Skeletal muscle cell (primary cell): Measurements from ENCODE around the gene CHRNB4.
"Not testable (repeated sequence)": the region's sequence is repeated elsewhere in the genome, so short reads cannot be mapped to it uniquely, and the experiment has no call there.

Source experiments
- DNase-seq: peaks from one replicate; pipeline ENCODE4 v3.0.0-alpha.2; 2010; ENCODE audit warnings: low read depth
- H3K4me3 ChIP-seq: 2 replicates; pipeline ENCODE4 v1.5.1; 2011; ENCODE audit warnings: low read depth, mild to moderate bottlenecking, control low read depth, low read length, moderate library complexity

The CHRNB4 gene

GRCh38 chr15:78620021-78620526 lies 20.9 kb downstream of the CHRNB4 start:
- H3K4me3 ChIP-seq: peak overlapping the region; percentile 23
- no peak for DNase-seq

GRCh38 chr15:78619022-78619950 lies 21.7 kb downstream of the CHRNB4 start:
- H3K4me3 ChIP-seq: no peak overlapping the region

DNA sequence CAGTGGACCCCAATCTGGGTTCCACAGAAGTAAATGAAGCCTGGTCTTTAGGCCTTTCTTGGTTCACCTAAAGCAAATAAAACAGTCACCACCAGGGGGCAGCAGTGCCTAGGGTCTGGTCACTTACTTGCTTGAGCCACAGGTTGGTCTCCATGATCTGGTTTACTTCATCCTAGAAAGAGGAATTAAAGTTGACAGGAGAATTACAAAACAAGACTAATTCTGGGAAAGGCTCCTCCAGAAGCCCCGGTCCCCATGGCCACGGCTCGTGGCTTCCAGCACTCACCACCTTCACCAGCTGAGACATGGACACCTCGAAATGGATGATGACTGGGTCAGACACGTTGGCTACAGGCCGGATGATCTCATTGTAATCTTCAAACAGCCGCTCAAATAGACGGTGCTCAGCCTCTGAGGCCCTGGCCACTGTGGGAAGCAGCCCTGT lies 22.5 kb downstream of the CHRNB4 start:
- H3K4me3 ChIP-seq: no peak overlapping the region
- DNase-seq: peak; percentile 67

More at GRCh38 chr15:78619022-78619950, 21.7 kb downstream of the CHRNB4 start:
- no peak for DNase-seq

GRCh38 chr15:78618064-78618463 lies 22.9 kb downstream of the CHRNB4 start:
- no peak overlapping the region for H3K4me3 ChIP-seq
- DNase-seq: no peak

DNA sequence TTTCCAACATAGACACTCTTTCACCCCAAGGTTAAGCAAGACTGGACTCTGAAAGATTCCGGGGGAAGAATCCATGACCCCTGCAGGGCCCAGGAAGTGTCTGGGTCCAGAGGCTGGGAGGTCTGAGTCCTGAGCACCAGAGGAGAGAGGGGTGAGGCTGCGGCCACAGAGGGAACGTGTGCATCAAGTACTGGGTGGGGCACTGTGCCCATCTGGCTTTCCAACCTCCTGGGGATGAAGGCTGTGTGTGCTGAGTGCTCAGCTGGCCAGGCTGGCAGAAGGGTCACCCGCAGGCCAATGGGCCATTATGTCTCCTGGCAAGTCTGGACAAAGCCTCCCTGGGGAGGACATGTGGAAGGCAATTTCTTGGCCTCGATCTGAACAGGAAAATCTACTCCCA lies 23.5 kb downstream of the CHRNB4 start:
- no peak for DNase-seq
- no peak overlapping the region for H3K4me3 ChIP-seq

GRCh38 chr15:78617076-78617475 lies 23.9 kb downstream of the CHRNB4 start:
- no peak for DNase-seq
- H3K4me3 ChIP-seq: no peak overlapping the region

- DNase-seq: no peak
- H3K4me3 ChIP-seq: no peak overlapping the region
Measured at GRCh38 chr15:78616506-78616905, 24.5 kb downstream of the CHRNB4 start.

- DNase-seq: no peak
- H3K4me3 ChIP-seq: no peak overlapping the region
Measured at GRCh38 chr15:78615151-78615589, 25.8 kb downstream of the CHRNB4 start.

DNA sequence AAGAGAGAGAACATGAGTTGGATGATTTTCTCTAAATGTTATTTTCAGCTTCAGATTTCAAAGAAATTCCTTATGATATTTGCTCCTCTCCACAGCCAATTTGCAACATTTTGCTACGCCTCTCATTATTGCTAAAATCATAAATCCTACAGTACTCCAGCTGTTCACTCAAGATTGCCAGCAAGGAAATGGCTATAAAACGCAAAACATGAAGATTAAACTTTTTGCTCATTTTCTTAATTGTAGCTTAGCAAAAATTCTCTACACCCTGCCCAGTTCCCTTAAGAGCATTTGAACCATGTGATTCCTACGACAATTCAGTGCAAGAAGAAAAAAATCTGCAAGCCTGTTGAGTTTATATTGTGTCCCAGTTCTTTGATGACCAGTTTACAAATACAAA lies 27.0 kb downstream of the CHRNB4 start:
- DNase-seq: no peak
- no peak overlapping the region for H3K4me3 ChIP-seq

GRCh38 chr15:78609551-78609950 lies 31.5 kb downstream of the CHRNB4 start:
- H3K4me3 ChIP-seq: not testable (repeated sequence)

DNA sequence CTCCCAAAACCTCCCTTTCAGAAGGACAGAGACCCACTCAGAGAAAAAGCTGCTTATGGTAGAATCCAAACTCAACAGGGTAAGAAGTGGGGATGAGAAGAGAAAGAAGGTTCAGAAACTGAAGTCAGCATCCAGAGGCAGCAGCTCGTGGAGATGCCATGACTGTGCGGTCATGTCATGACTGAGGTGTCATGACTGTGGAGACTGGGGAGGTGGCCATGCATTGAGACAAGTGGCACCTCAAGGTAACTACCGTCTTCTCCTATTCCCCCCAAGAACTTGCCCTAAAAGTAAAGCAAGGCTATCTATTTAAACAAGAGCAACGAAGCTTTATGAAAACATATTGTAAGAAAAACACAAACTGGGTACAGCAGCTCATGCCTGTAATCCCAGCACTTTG lies 35.3 kb downstream of the CHRNB4 start:
- DNase-seq: no peak
- no peak overlapping the region for H3K4me3 ChIP-seq

More at GRCh38 chr15:78609551-78609950, 31.5 kb downstream of the CHRNB4 start:
- DNase-seq: not testable (repeated sequence)

- no peak for DNase-seq
- no peak overlapping the region for H3K4me3 ChIP-seq
Measured at GRCh38 chr15:78605201-78605600, 35.8 kb downstream of the CHRNB4 start.

- no peak overlapping the region for H3K4me3 ChIP-seq
Measured at GRCh38 chr15:78604420-78604819, 36.6 kb downstream of the CHRNB4 start.

DNA sequence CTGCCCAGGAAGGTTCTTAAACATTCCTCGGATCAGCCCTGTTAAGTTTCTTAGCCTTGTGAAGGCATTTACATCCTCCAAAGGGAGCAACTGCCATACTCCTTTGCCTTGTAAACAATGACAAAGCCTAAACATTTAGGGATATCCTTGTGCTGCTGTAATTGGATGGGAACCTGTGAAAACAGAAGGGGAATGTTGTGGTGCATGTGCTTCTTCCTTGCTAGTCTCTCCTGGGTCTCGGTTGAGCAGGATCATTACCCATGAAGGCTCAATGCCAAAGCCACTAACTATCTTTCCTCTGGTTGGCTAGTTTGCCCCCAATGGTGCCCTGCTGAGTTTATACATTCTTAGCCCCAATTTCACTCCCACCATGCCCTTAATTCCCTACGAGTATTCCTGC lies 37.5 kb downstream of the CHRNB4 start:
- no peak overlapping the region for H3K4me3 ChIP-seq
- no peak for DNase-seq

More at GRCh38 chr15:78604420-78604819, 36.6 kb downstream of the CHRNB4 start:
- DNase-seq: no peak

DNA sequence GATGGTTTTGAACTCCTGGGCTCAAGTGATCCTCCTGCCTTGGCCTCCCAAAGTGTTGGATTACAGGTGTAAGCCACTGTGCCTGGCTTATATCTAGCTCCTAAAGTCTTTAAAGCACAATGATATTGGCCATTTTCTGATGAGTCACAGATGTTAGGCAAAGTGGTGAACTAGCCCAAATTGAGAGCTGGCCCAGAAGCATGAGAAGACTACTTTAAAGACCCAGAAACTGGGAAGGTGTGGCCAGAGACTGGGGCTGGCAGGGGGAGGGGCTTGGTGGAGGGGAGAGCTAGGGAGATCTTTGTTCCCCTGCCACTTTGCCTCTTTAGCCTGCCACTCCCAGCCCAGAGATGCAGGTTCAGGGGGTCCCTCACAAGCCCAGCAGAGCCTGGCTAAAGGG lies 41.8 kb downstream of the CHRNB4 start:
- no peak overlapping the region for H3K4me3 ChIP-seq
- no peak for DNase-seq

DNA sequence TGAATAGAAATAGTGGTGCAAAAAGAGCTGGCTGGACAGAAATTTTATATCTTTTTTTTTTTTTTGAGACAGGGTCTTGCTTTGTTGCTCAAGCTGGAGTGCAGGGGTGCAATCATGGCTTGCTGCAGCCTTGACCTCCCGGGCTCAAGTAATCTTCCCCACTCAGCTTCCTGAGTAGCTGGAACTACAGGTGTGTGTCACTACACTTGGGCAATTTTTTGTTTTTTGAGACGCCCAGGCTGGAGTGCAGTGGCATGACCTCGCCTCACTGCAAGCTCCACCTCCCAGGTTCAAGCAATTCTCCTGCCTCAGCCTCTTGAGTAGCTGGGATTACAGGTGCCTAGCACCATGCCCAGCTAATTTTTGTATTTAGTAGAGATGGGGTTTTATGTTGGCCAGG lies 42.7 kb downstream of the CHRNB4 start:
- no peak for DNase-seq
- H3K4me3 ChIP-seq: no peak overlapping the region

GRCh38 chr15:78597583-78597982 lies 43.4 kb downstream of the CHRNB4 start:
- no peak for DNase-seq
- no peak overlapping the region for H3K4me3 ChIP-seq

GRCh38 chr15:78574944-78575343 lies 66.1 kb downstream of the CHRNB4 start:
- DNase-seq: no peak

More at GRCh38 chr15:78574944-78575343, 66.1 kb downstream of the CHRNB4 start:
- H3K4me3 ChIP-seq: no peak overlapping the region
